Transverse colon (tissue), 4 donors: ENCODE measurements around the gene WDR72.
"Not testable (repeated sequence)": the region's sequence is repeated elsewhere in the genome, so short reads cannot be mapped to it uniquely, and the experiment has no call there.

ENCODE experiments used
- CTCF ChIP-seq, 5 experiments: fragments of 200-600 bp in 3 of 5; fragments of 450-650 bp in 2 of 5; sonication (generic) in 3 of 5; IDR thresholded peaks; 1 replicate in 2 of 5; 2 replicates in 3 of 5; pipeline ENCODE4 v1.5.1; 2016 to 2017; ENCODE audit warnings: antibody characterized with exemption in 5 of 5, inconsistent platforms in 3 of 5, mild to moderate bottlenecking in 2 of 5, moderate library complexity in 1 of 5
- POLR2AphosphoS5 ChIP-seq, 3 donors: sonication (generic); formaldehyde crosslinking; IDR thresholded peaks; one replicate each; pipeline ENCODE4 v1.6.1; 2016; ENCODE audit warnings: antibody characterized with exemption in 3 of 3

DNA sequence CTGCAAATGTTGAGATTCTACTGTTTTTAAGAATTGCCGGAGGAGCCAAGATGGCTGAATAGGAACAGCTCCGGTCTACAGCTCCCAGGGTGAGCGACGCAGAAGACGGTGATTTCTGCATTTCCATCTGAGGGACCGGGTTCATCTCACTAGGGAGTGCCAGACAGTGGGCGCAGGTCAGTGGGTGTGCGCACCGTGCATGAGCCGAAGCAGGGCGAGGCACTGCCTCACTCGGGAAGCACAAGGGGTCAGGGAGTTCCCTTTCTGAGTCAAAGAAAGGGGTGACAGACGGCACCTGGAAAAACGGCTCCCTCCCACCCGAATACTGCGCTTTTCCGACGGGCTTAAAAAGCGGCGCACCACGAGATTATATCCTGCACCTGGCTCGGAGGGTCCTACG, 75.3 kb downstream of the WDR72 start:
- not testable (repeated sequence) for TF ChIP-seq POLR2AphosphoS5, CTCF (IDR thresholded peaks at IDR 0.05)
